C4-2B (cell line): ENCODE results near the gene MYH2.

Experiments
- ZFX ChIP-seq: fragments of 450-650 bp; IDR thresholded peaks from 2 replicates; pipeline ENCODE4 v1.6.1; 2017
- TF ChIP-seq, protein P1 (sequence below): fragments of 450-650 bp; conservative IDR thresholded peaks from 2 replicates; pipeline ENCODE4 v1.5.1; 2017; ENCODE audit warnings: mild to moderate bottlenecking

DNA sequence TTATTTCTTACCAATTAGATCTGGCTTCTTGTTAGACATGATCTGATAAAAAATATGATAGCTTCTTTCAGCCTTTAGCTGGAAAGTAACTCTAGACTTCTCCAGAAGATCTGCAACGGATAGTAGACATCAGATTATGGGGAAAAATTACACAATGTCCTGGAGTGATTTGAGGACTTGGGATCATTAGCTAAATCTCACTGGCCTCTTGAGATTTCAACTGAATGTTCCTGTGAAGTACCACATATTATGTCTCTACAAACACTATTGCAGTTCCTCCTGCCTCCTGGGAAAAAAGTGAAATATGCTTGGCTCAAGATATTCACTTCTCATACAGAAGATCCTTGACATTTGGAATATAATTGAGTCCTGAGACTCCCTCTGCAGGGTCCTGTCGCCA lies 36.6 kb downstream of the MYH2 start:
- TF ChIP-seq, protein P1, sequence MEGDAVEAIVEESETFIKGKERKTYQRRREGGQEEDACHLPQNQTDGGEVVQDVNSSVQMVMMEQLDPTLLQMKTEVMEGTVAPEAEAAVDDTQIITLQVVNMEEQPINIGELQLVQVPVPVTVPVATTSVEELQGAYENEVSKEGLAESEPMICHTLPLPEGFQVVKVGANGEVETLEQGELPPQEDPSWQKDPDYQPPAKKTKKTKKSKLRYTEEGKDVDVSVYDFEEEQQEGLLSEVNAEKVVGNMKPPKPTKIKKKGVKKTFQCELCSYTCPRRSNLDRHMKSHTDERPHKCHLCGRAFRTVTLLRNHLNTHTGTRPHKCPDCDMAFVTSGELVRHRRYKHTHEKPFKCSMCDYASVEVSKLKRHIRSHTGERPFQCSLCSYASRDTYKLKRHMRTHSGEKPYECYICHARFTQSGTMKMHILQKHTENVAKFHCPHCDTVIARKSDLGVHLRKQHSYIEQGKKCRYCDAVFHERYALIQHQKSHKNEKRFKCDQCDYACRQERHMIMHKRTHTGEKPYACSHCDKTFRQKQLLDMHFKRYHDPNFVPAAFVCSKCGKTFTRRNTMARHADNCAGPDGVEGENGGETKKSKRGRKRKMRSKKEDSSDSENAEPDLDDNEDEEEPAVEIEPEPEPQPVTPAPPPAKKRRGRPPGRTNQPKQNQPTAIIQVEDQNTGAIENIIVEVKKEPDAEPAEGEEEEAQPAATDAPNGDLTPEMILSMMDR, result no peak
- no peak for TF ChIP-seq ZFX
